Endothelial cell of umbilical vein (primary cell): ENCODE data around the gene ITPR2. TPM values are rescaled to one million over a fixed set of nuclear protein-coding genes. Genes with fewer than 3 reads are reported as not detected.
"Not testable (repeated sequence)": the region's sequence is repeated elsewhere in the genome, so short reads cannot be mapped to it uniquely, and the experiment has no call there.

Source experiments
- BruUV-seq: library from RNA; stranded (reverse); fragments of 400-500 nt; replicated peaks from 2 replicates; lab custom pipeline; 2021; lab: Mats Ljungman, UMichigan
- CTCF ChIA-PET: fragments of 300-600, 350-600 bp; sonication (Branson Sonifier 250); formaldehyde crosslinking; loops from one replicate; lab custom pipeline; 2021; ENCODE audit warnings: antibody characterized with exemption, inconsistent platforms; lab: Charles Lee
- POLR2A ChIA-PET: fragments of 300-600, 350-600 bp; sonication (Branson Sonifier 250); formaldehyde crosslinking; loops from one replicate; lab custom pipeline; 2021; ENCODE audit warnings: antibody characterized with exemption, inconsistent platforms; lab: Charles Lee
- DNase-seq: peaks from one replicate; pipeline ENCODE4 v3.0.0-alpha.2; 2011; ENCODE audit warnings: low read depth, low spot score
- FAIRE-seq: peaks from 2 replicates; lab custom pipeline; 2011; peaks lifted over from hg19 to GRCh38; lab: Jason Lieb, UNC
- H2AFZ ChIP-seq: 2 replicates; pipeline ENCODE4 v1.6.0; 2012; ENCODE audit warnings: low read depth, low read length, control low read depth, inconsistent platforms
- H3K27ac ChIP-seq: 2 replicates; pipeline ENCODE4 v1.5.1; 2011; ENCODE audit warnings: low read depth, mild to moderate bottlenecking, control low read depth, low read length, moderate library complexity; ENCODE audit not compliant: insufficient read depth
- H3K27me3 ChIP-seq, 2 experiments: 2 replicates each; pipeline versions ENCODE4 v1.6.0 to v1.6.1; 2011; ENCODE audit warnings: low read length in 2 of 2, mixed read lengths in 1 of 2; ENCODE audit not compliant: control insufficient read depth in 2 of 2, insufficient read depth in 2 of 2
- H3K36me3 ChIP-seq, 2 experiments: 2 replicates in 1 of 2; 3 replicates in 1 of 2; pipeline ENCODE4 v1.5.1; 2011; ENCODE audit warnings: low read length in 2 of 2, mild to moderate bottlenecking in 1 of 2, moderate library complexity in 1 of 2; ENCODE audit not compliant: control insufficient read depth in 2 of 2, insufficient read depth in 2 of 2; ENCODE audit errors: extremely low read depth in 1 of 2
- H3K4me1 ChIP-seq: 3 replicates; pipeline ENCODE4 v1.5.1; 2011; ENCODE audit warnings: mild to moderate bottlenecking, low read length; ENCODE audit not compliant: control insufficient read depth, insufficient read depth; ENCODE audit errors: extremely low read depth
- H3K4me2 ChIP-seq: 2 replicates; pipeline ENCODE4 v1.6.1; 2011; ENCODE audit warnings: low read length, control low read depth, mixed read lengths; ENCODE audit not compliant: insufficient read depth
- H3K4me3 ChIP-seq, 3 experiments: fragments of 200-600 bp in 1 of 3; sonication (generic), shearing (Covaris generic) in 1 of 3; replicated peaks in 1 of 3; 2 replicates each; pipeline ENCODE4 v1.5.1; 2011 to 2016; ENCODE audit warnings: control low read depth in 3 of 3, low read length in 3 of 3, mild to moderate bottlenecking in 2 of 3, inconsistent platforms in 1 of 3, low read depth in 1 of 3, moderate library complexity in 1 of 3; ENCODE audit not compliant: insufficient read depth in 1 of 3
- H3K79me2 ChIP-seq: 2 replicates; pipeline ENCODE4 v1.6.0; 2012; ENCODE audit warnings: low read length, inconsistent platforms; ENCODE audit not compliant: control insufficient read depth, insufficient read depth
- H3K9ac ChIP-seq: replicated peaks from 2 replicates; pipeline ENCODE3; 2011; ENCODE audit warnings: low read length, control low read depth; ENCODE audit not compliant: insufficient read depth; ENCODE audit errors: extremely low read depth
- H3K9me1 ChIP-seq: replicated peaks from 3 replicates; pipeline ENCODE4 v1.6.0; 2011; ENCODE audit warnings: mild to moderate bottlenecking, low read length; ENCODE audit not compliant: control insufficient read depth, insufficient read depth; ENCODE audit errors: extremely low read depth
- H3K9me3 ChIP-seq: replicated peaks from 2 replicates; pipeline ENCODE4 v1.5.1; 2012; ENCODE audit warnings: low read length, inconsistent platforms; ENCODE audit not compliant: control insufficient read depth, insufficient read depth
- H4K20me1 ChIP-seq: replicated peaks from 2 replicates; pipeline ENCODE3; 2011; ENCODE audit warnings: mild to moderate bottlenecking, low read length; ENCODE audit not compliant: control insufficient read depth, insufficient read depth; ENCODE audit errors: extremely low read depth
- EZH2 ChIP-seq: IDR thresholded peaks from 2 replicates; pipeline ENCODE4 v1.6.1; 2012; ENCODE audit warnings: borderline replicate concordance, low read depth, mild to moderate bottlenecking, moderate library complexity, low read length, inconsistent platforms; ENCODE audit not compliant: severe bottlenecking
- FOS ChIP-seq: IDR thresholded peaks from 2 replicates; pipeline ENCODE4 v1.6.1; 2011; ENCODE audit warnings: mild to moderate bottlenecking, low read length, moderate library complexity, borderline replicate concordance; ENCODE audit not compliant: insufficient read depth
- GATA2 ChIP-seq: IDR thresholded peaks from 2 replicates; pipeline ENCODE4 v1.7.0; 2011; ENCODE audit warnings: low read depth, mild to moderate bottlenecking, moderate library complexity, mixed read lengths, low read length; ENCODE audit not compliant: insufficient read length, insufficient read depth
- JUN ChIP-seq: IDR thresholded peaks from 2 replicates; pipeline ENCODE4 v1.6.1; 2011; ENCODE audit warnings: borderline replicate concordance, low read depth; ENCODE audit not compliant: insufficient read length, insufficient read depth
- MYC ChIP-seq: IDR thresholded peaks from one replicate; pipeline ENCODE4 v1.6.1; 2011; ENCODE audit warnings: mild to moderate bottlenecking, low read depth, low read length
- POLR2A ChIP-seq: IDR thresholded peaks from 2 replicates; pipeline ENCODE4 v1.6.1; 2012; ENCODE audit warnings: low read depth, mild to moderate bottlenecking, control low read depth, low read length
- POLR2AphosphoS5 ChIP-seq: IDR thresholded peaks from 2 replicates; pipeline ENCODE4 v1.6.1; 2012; ENCODE audit warnings: low read depth, mild to moderate bottlenecking, control low read depth, low read length, moderate library complexity; ENCODE audit not compliant: insufficient read depth
- dilution Hi-C: fragments of 300-500 bp; cut with MboI; formaldehyde crosslinking; loops from one replicate; pipeline ENCODE4 v1.15.0; 2019; ENCODE audit warnings: low sequenced_read_pairs; ENCODE audit not compliant: extremely low pct_ligation_motif_present
- intact Hi-C: fragments of 100-400 bp; cut with micrococcal nuclease; formaldehyde crosslinking; loops from one replicate; pipeline ENCODE4 v1.10.0; 2022
- polyA plus RNA-seq, 4 experiments: library from polyadenylated mRNA; depleted of rRNA in 3 of 4; stranded (reverse) in 3 of 4; unstranded in 1 of 4; fragments of >200 nt; gene quantifications; 2 replicates each; pipeline versions ENCODE4 v1.2.1 to v1.2.3, GENCODE V29; 2011 to 2012; ENCODE audit warnings: missing spikeins in 1 of 4
- total RNA-seq: library from RNA; stranded (reverse); gene quantifications from 2 replicates; pipeline ENCODE4 v1.2.3, GENCODE V29; 2021
- TF ChIP-seq, protein P1 (sequence below), 2 donors: IDR thresholded peaks; 1 replicate in 1 of 2; 2 replicates in 1 of 2; pipeline ENCODE4 v1.5.1; 2011; ENCODE audit warnings: low read length in 2 of 2, mild to moderate bottlenecking in 2 of 2, moderate library complexity in 2 of 2, control low read depth in 1 of 2, inconsistent platforms in 1 of 2, low read depth in 1 of 2; ENCODE audit not compliant: insufficient read depth in 1 of 2; ENCODE audit errors: extremely low read depth in 1 of 2
- TF ChIP-seq, protein P2 (sequence below): IDR thresholded peaks from 2 replicates; pipeline ENCODE4 v1.6.1; 2011; ENCODE audit not compliant: insufficient read depth, insufficient read length

The ITPR2 gene
- total and polyA plus RNA-seq, 2 donors (not counting 3 experiments of a cell fraction or from before 2014, with no cell fraction given), result 16.2 to 86.8 TPM

DNA sequence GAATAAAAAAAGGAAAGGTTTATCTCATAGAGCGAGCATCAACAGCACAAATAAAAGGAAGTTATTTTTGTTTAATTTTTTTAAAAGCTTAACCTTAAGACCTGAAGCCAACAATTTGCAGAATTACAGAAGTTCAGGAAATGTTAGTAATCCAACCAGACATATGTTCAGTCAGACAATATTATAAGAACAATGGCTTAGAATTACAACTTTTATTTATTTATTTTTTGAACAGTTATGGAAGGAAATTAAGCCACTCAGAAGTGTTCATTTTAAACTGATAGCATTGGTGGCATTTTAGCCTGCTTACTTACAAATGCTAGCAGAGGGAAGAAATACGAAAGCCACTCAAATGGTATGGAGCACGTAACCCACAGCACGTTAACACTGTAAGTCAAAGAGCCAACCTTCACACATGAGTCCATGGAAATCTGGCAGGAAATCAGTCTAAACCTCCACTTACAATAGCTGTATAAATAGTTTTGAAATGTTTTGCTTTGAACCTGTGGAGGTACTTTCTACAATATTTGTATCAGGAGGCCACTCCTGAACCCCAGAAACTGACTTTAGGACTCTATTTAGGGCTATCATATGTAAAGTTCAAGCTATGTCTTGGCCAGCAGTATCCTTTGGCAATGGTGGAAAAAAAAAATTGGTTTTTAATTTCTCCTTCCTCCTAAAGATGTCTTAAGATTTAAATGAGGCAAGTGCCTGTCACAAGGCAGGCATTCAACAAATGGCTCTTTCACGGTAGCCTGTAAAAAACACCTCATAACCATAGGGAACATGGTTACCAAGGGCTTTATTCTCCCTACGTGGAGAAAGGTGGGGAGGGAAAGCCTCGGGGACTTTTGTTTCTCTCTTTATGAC lies 102.3 kb downstream of the ITPR2 start:
- peak; percentile 81 for FAIRE-seq
- Histone ChIP-seq H3K27ac (peak overlapping the region; percentile 75), H3K27me3 (no peaks in the 10 kb centered on the region), H3K9me3 (no peaks in the 10 kb centered on the region), H3K4me3 (peak overlapping the region in 1 of 3 experiments; percentile 21), H3K79me2 (peaks cover 24% of the 10 kb centered on the region), H3K4me2 (peak overlapping the region; percentile 85), H3K4me1 (peaks cover 39% of the 10 kb centered on the region), H2AFZ (peak overlapping the region; percentile 45), H3K36me3 (no peaks in the 10 kb centered on the region), H3K9me1 (no peaks in the 10 kb centered on the region), H4K20me1 (no peaks in the 10 kb centered on the region), H3K9ac (peak overlapping the region; percentile 52)
- ChIA-PET POLR2A (interaction anchor here (0.7 to 1.1 kb wide), 2 partner anchors 56 to 91 kb away, joined by 3 to 7 read pairs; no protein-coding TSS in a partner anchor), CTCF (interaction anchor here (0.9 to 3.4 kb wide), 12 partner anchors 9 to 154 kb away, joined by 3 to 18 read pairs (median 4); partner anchors contain the start of gene ITPR2)
- dilution Hi-C loops (no loop called here), intact Hi-C loops (loop anchor here (2.0 kb wide), 1 partner anchor 16 kb away; no protein-coding TSS in a partner anchor)
- no TSS peak for BruUV-seq
- peak; percentile 94 for DNase-seq
- TF ChIP-seq, protein P1, sequence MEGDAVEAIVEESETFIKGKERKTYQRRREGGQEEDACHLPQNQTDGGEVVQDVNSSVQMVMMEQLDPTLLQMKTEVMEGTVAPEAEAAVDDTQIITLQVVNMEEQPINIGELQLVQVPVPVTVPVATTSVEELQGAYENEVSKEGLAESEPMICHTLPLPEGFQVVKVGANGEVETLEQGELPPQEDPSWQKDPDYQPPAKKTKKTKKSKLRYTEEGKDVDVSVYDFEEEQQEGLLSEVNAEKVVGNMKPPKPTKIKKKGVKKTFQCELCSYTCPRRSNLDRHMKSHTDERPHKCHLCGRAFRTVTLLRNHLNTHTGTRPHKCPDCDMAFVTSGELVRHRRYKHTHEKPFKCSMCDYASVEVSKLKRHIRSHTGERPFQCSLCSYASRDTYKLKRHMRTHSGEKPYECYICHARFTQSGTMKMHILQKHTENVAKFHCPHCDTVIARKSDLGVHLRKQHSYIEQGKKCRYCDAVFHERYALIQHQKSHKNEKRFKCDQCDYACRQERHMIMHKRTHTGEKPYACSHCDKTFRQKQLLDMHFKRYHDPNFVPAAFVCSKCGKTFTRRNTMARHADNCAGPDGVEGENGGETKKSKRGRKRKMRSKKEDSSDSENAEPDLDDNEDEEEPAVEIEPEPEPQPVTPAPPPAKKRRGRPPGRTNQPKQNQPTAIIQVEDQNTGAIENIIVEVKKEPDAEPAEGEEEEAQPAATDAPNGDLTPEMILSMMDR (IDR thresholded peaks at IDR 0.05; ENCODE audit: extremely low read depth in 1 of 2, insufficient read depth in 1 of 2, low read depth in 1 of 2, low read length in 2 of 2), result no peak
- TF ChIP-seq FOS, result peak; percentile 39
- peak; percentile 48 for TF ChIP-seq POLR2AphosphoS5
- peak; percentile 38 for TF ChIP-seq GATA2
- TF ChIP-seq EZH2, result no peak
- TF ChIP-seq MYC, result no peak
- no peak for TF ChIP-seq POLR2A
- peak; percentile 49 for TF ChIP-seq JUN
- TF ChIP-seq, protein P2, sequence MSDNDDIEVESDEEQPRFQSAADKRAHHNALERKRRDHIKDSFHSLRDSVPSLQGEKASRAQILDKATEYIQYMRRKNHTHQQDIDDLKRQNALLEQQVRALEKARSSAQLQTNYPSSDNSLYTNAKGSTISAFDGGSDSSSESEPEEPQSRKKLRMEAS, result no peak

DNA sequence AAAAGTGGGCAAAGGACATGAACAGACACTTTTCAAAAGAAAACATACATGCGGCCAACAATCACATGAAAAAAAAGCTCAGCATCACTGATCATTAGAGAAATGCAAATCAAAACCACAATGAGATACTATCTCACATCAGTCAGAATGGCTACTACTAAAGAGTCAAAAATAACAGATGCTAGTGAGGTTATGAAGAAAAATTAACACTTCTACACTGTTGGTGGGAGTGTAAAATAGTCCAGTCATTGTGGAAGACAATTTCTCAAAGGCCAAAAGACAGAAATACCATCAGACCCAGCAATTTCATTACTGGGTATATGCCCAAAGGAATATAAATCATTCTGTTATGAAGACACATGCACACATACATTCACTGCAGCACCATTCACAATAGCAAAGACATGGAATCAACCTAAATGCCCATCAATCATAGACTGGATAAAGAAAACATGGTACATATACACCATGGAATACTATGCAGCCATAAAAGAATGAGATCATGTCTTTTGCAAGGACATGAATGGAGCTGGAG lies 103.8 kb downstream of the ITPR2 start:
- H3K4me2 ChIP-seq, dilution Hi-C loops, intact Hi-C loops: not testable (repeated sequence)

More for the DNA sequence above, 103.8 kb downstream of the ITPR2 start:
- Histone ChIP-seq H3K4me1 (peaks cover 48% of the 10 kb centered on the region), H3K79me2 (peaks cover 19% of the 10 kb centered on the region)
- H3K36me3 ChIP-seq, H3K27me3 ChIP-seq, H4K20me1 ChIP-seq, H3K9me1 ChIP-seq, H2AFZ ChIP-seq, H3K9ac ChIP-seq, H3K27ac ChIP-seq, DNase-seq, FAIRE-seq, H3K4me3 ChIP-seq, POLR2A ChIA-PET, BruUV-seq, H3K9me3 ChIP-seq: not testable (repeated sequence)
- CTCF ChIA-PET, result interaction anchor here (0.8 to 3.4 kb wide), 7 partner anchors 11 to 150 kb away, joined by 3 to 18 read pairs (median 4); no protein-coding TSS in a partner anchor
